Gastrocnemius medialis (tissue), 4 donors: ENCODE data around the gene SAMD4B. TPM values are rescaled to one million over a fixed set of nuclear protein-coding genes. Genes with fewer than 3 reads are reported as not detected.

ENCODE experiments used
- ATAC-seq, 2 donors: fragments of 150-250 bp; one replicate each; pipeline ENCODE4 v1.9.1; 2016
- DNase-seq, 2 donors: peaks; one replicate each; pipeline ENCODE4 v3.0.0-alpha.2; 2019
- H3K27ac ChIP-seq, 4 donors: fragments of 200-600 bp; sonication (generic); 1 replicate in 1 of 4; 2 replicates in 3 of 4; pipeline ENCODE4 v1.5.1; 2016 to 2018; ENCODE audit warnings: mild to moderate bottlenecking in 2 of 4, moderate library complexity in 1 of 4
- H3K27me3 ChIP-seq, 3 donors: fragments of 200-600 bp; sonication (generic) in 2 of 3; 1 replicate in 1 of 3; 2 replicates in 2 of 3; pipeline versions ENCODE4 v1.5.1 to v1.6.0; 2016 to 2019; ENCODE audit warnings: mild to moderate bottlenecking in 1 of 3, moderate library complexity in 1 of 3
- H3K36me3 ChIP-seq, 2 donors: fragments of 200-600 bp; sonication (generic) in 1 of 2; one replicate each; pipeline ENCODE4 v1.5.1; 2017 to 2018
- H3K4me1 ChIP-seq, 2 donors: fragments of 200-600 bp; sonication (generic) in 1 of 2; one replicate each; pipeline ENCODE4 v1.5.1; 2016 to 2017; ENCODE audit warnings: mild to moderate bottlenecking in 2 of 2
- H3K4me3 ChIP-seq, 4 donors: fragments of 200-600 bp; sonication (generic) in 3 of 4; 1 replicate in 1 of 4; 2 replicates in 3 of 4; pipeline ENCODE4 v1.5.1; 2016 to 2019; ENCODE audit warnings: mild to moderate bottlenecking in 2 of 4
- H3K9me3 ChIP-seq, 3 donors: fragments of 200-600 bp; sonication (generic) in 2 of 3; 1 replicate in 1 of 3; 2 replicates in 2 of 3; pipeline ENCODE4 v1.5.1; 2016 to 2019
- CTCF ChIP-seq, 5 experiments: fragments of 450-650 bp in 3 of 5; fragments of 200-600 bp in 2 of 5; sonication (generic) in 2 of 5; IDR thresholded peaks in 4 of 5; conservative IDR thresholded peaks in 1 of 5; 1 replicate in 4 of 5; 2 replicates in 1 of 5; pipeline ENCODE4 v1.5.1; 2016 to 2019; ENCODE audit warnings: antibody characterized with exemption in 5 of 5, mild to moderate bottlenecking in 3 of 5, moderate library complexity in 3 of 5
- POLR2A ChIP-seq, 2 donors: fragments of 450-650 bp; IDR thresholded peaks; one replicate each; pipeline ENCODE4 v1.6.1; 2017; ENCODE audit warnings: antibody characterized with exemption in 2 of 2, mild to moderate bottlenecking in 2 of 2, moderate library complexity in 2 of 2
- in situ Hi-C, 4 donors: fragments of 200-750 bp; cut with MboI; loops; one replicate each; pipeline versions ENCODE4 v1.15.0 to v1.8.0; 2017; ENCODE audit warnings: low sequenced_read_pairs in 4 of 4
- intact Hi-C: fragments of 100-400 bp; cut with DNase I; formaldehyde crosslinking; loops from one replicate; pipeline ENCODE4 v1.15.1; 2023; ENCODE audit warnings: low total_unique reads
- total RNA-seq, 4 donors: library from RNA; depleted of rRNA; stranded (reverse); fragments of >200 nt; gene quantifications; one replicate each; pipeline versions ENCODE4 v1.1.0 to v1.2.3, GENCODE V29; 2016

The SAMD4B gene
- total RNA-seq, 4 donors from 2014 or later, result 30.9 to 63.7 (median 59.2) TPM

GRCh38 chr19:39297931-39298634 is 44.1 kb upstream of the SAMD4B start:
- DNase-seq (peak in 1 of 2 donors; percentile 15), ATAC-seq (no peak)
- no peak overlapping the region for H3K4me3 ChIP-seq
- in situ Hi-C loops, result no loop called here
- H3K4me1 ChIP-seq, result no peaks in the 10 kb centered on the region
- intact Hi-C loops, result no loop called here
- H3K36me3 ChIP-seq, result no peaks in the 10 kb centered on the region
- TF ChIP-seq CTCF (IDR thresholded peaks at IDR 0.05 in 4 of 5, conservative IDR thresholded peaks at IDR 0.05 in 1 of 5), result no peak
- no peak for TF ChIP-seq POLR2A (IDR thresholded peaks at IDR 0.05)
- H3K27me3 ChIP-seq, result peaks cover 0 to 11% (median 5%) of the 10 kb centered on the region in 3 donors
- no peak overlapping the region for H3K27ac ChIP-seq
- no peaks in the 10 kb centered on the region for H3K9me3 ChIP-seq

- Histone ChIP-seq H3K36me3 (no peaks in the 10 kb centered on the region), H3K4me1 (no peaks in the 10 kb centered on the region), H3K4me3 (no peak overlapping the region), H3K27me3 (peaks cover 4 to 23% (median 16%) of the 10 kb centered on the region in 3 donors), H3K9me3 (no peaks in the 10 kb centered on the region), H3K27ac (no peak overlapping the region)
- intact Hi-C loops, result no loop called here
- in situ Hi-C loops, result no loop called here
- ATAC-seq, result no peak
- DNase-seq, result no peak
- TF ChIP-seq POLR2A (IDR thresholded peaks at IDR 0.05), result no peak
Observed at GRCh38 chr19:39299404-39299803, 42.8 kb upstream of the SAMD4B start.

- H3K9me3 ChIP-seq, result no peaks in the 10 kb centered on the region
- ATAC-seq (no peak), DNase-seq (no peak)
- TF ChIP-seq POLR2A (IDR thresholded peaks at IDR 0.05) (no peak), CTCF (IDR thresholded peaks at IDR 0.05 in 4 of 5, conservative IDR thresholded peaks at IDR 0.05 in 1 of 5) (no peak)
- H3K4me1 ChIP-seq, result no peaks in the 10 kb centered on the region
- in situ Hi-C loops (no loop called here), intact Hi-C loops (no loop called here)
- H3K27me3 ChIP-seq, result peaks cover 8 to 27% (median 21%) of the 10 kb centered on the region in 3 donors
- no peak overlapping the region for H3K4me3 ChIP-seq
- H3K27ac ChIP-seq, result no peak overlapping the region
- no peaks in the 10 kb centered on the region for H3K36me3 ChIP-seq
Observed at GRCh38 chr19:39299832-39300231, 42.4 kb upstream of the SAMD4B start.

GRCh38 chr19:39301021-39301420 is 41.2 kb upstream of the SAMD4B start:
- no peak for DNase-seq
- in situ Hi-C loops, result no loop called here
- H3K27ac ChIP-seq, result no peak overlapping the region
- no peak for ATAC-seq
- TF ChIP-seq CTCF (IDR thresholded peaks at IDR 0.05 in 4 of 5, conservative IDR thresholded peaks at IDR 0.05 in 1 of 5), result no peak
- TF ChIP-seq POLR2A (IDR thresholded peaks at IDR 0.05), result no peak
- H3K9me3 ChIP-seq, result no peaks in the 10 kb centered on the region
- peaks cover 18 to 39% (median 33%) of the 10 kb centered on the region in 3 donors for H3K27me3 ChIP-seq
- intact Hi-C loops, result no loop called here
- no peak overlapping the region for H3K4me3 ChIP-seq
- H3K4me1 ChIP-seq, result no peaks in the 10 kb centered on the region
- H3K36me3 ChIP-seq, result no peaks in the 10 kb centered on the region

- TF ChIP-seq POLR2A (IDR thresholded peaks at IDR 0.05) (no peak), CTCF (IDR thresholded peaks at IDR 0.05 in 4 of 5, conservative IDR thresholded peaks at IDR 0.05 in 1 of 5) (no peak)
- Histone ChIP-seq H3K4me1 (no peaks in the 10 kb centered on the region), H3K36me3 (no peaks in the 10 kb centered on the region), H3K4me3 (no peak overlapping the region), H3K9me3 (no peaks in the 10 kb centered on the region), H3K27me3 (peaks cover 18 to 43% (median 38%) of the 10 kb centered on the region in 3 donors), H3K27ac (no peak overlapping the region)
- intact Hi-C loops (no loop called here), in situ Hi-C loops (no loop called here)
- ATAC-seq (no peak), DNase-seq (no peak)
Observed at GRCh38 chr19:39301562-39301961, 40.7 kb upstream of the SAMD4B start.
